ENCODE measurements around the gene AR.
"Not testable (repeated sequence)": the region's sequence is repeated elsewhere in the genome, so short reads cannot be mapped to it uniquely, and the experiment has no call there.

The AR gene

GRCh38 chrX:67665583-67665982, 121.8 kb downstream of the AR start:
- no peaks in the 10 kb centered on the region for H3K9me3 ChIP-seq (replicated peaks; ENCODE audit: insufficient read depth, low read length)
- H3K9ac ChIP-seq (ENCODE audit: low read length) = no peak overlapping the region
- no peak overlapping the region for H3K4me2 ChIP-seq (ENCODE audit: low read depth, low read length)
- no peak for DNase-seq
- TF ChIP-seq CTCF (IDR thresholded peaks at IDR 0.05; ENCODE audit: low read length) (no peak), EZH2 (optimal IDR thresholded peaks at IDR 0.05; ENCODE audit: low read depth, low read length) (no peak), EZH2phosphoT487 (IDR thresholded peaks at IDR 0.05; ENCODE audit: low read length) (no peak)
- no peaks in the 10 kb centered on the region for H3K4me1 ChIP-seq (ENCODE audit: low read length)
- H2AFZ ChIP-seq (ENCODE audit: low read length) = no peak overlapping the region
- no peaks in the 10 kb centered on the region for H3K36me3 ChIP-seq (replicated peaks; ENCODE audit: insufficient read depth, low read length)
- no peak overlapping the region for H3K27ac ChIP-seq (ENCODE audit: low read length)
- no peaks in the 10 kb centered on the region for H3F3A ChIP-seq (ENCODE audit: insufficient read depth, low read length)
- H3K79me2 ChIP-seq (ENCODE audit: low read length) = no peaks in the 10 kb centered on the region
- no peak overlapping the region for H3K4me3 ChIP-seq (ENCODE audit: low read length)
- H4K20me1 ChIP-seq (ENCODE audit: insufficient read depth, low read length) = no peaks in the 10 kb centered on the region
- H3K27me3 ChIP-seq (replicated peaks; ENCODE audit: insufficient read depth, low read length) = no peaks in the 10 kb centered on the region
- no peaks in the 10 kb centered on the region for H3K9me2 ChIP-seq (replicated peaks; ENCODE audit: insufficient read depth, low read length)

- not testable (repeated sequence) for H3K27me3 ChIP-seq (replicated peaks; ENCODE audit: insufficient read depth, low read length); H4K20me1 ChIP-seq (ENCODE audit: insufficient read depth, low read length); H3K79me2 ChIP-seq (ENCODE audit: low read length); H3K9me2 ChIP-seq (replicated peaks; ENCODE audit: insufficient read depth, low read length); H3K9me3 ChIP-seq (replicated peaks; ENCODE audit: insufficient read depth, low read length); H3F3A ChIP-seq (ENCODE audit: insufficient read depth, low read length); H3K4me3 ChIP-seq (ENCODE audit: low read length); H2AFZ ChIP-seq (ENCODE audit: low read length); H3K4me1 ChIP-seq (ENCODE audit: low read length); H3K27ac ChIP-seq (ENCODE audit: low read length); H3K9ac ChIP-seq (ENCODE audit: low read length); H3K4me2 ChIP-seq (ENCODE audit: low read depth, low read length); DNase-seq; H3K36me3 ChIP-seq (replicated peaks; ENCODE audit: insufficient read depth, low read length)
Measured at GRCh38 chrX:67670717-67671116, 126.9 kb downstream of the AR start.

- no peak overlapping the region for H3K9ac ChIP-seq (ENCODE audit: low read length)
- H3K4me1 ChIP-seq (ENCODE audit: low read length) = no peaks in the 10 kb centered on the region
- H3K4me3 ChIP-seq (ENCODE audit: low read length) = no peak overlapping the region
- H3K4me2 ChIP-seq (ENCODE audit: low read depth, low read length) = no peak overlapping the region
- H2AFZ ChIP-seq (ENCODE audit: low read length) = no peak overlapping the region
- H3F3A ChIP-seq (ENCODE audit: insufficient read depth, low read length) = no peaks in the 10 kb centered on the region
- H3K9me2 ChIP-seq (replicated peaks; ENCODE audit: insufficient read depth, low read length) = no peaks in the 10 kb centered on the region
- TF ChIP-seq CTCF (IDR thresholded peaks at IDR 0.05; ENCODE audit: low read length) = no peak
- no peak overlapping the region for H3K27ac ChIP-seq (ENCODE audit: low read length)
- no peaks in the 10 kb centered on the region for H3K27me3 ChIP-seq (replicated peaks; ENCODE audit: insufficient read depth, low read length)
- no peaks in the 10 kb centered on the region for H3K79me2 ChIP-seq (ENCODE audit: low read length)
- DNase-seq = no peak
- no peaks in the 10 kb centered on the region for H3K9me3 ChIP-seq (replicated peaks; ENCODE audit: insufficient read depth, low read length)
- H3K36me3 ChIP-seq (replicated peaks; ENCODE audit: insufficient read depth, low read length) = no peaks in the 10 kb centered on the region
- no peaks in the 10 kb centered on the region for H4K20me1 ChIP-seq (ENCODE audit: insufficient read depth, low read length)
Measured at GRCh38 chrX:67673741-67674274, 130.0 kb downstream of the AR start.

GRCh38 chrX:67674741-67675140, 130.9 kb downstream of the AR start:
- no peak overlapping the region for H2AFZ ChIP-seq (ENCODE audit: low read length)
- H3K9ac ChIP-seq (ENCODE audit: low read length) = no peak overlapping the region
- H3K79me2 ChIP-seq (ENCODE audit: low read length) = no peaks in the 10 kb centered on the region
- H3K9me2 ChIP-seq (replicated peaks; ENCODE audit: insufficient read depth, low read length) = no peaks in the 10 kb centered on the region
- no peaks in the 10 kb centered on the region for H4K20me1 ChIP-seq (ENCODE audit: insufficient read depth, low read length)
- H3K9me3 ChIP-seq (replicated peaks; ENCODE audit: insufficient read depth, low read length) = no peaks in the 10 kb centered on the region
- H3K27me3 ChIP-seq (replicated peaks; ENCODE audit: insufficient read depth, low read length) = no peaks in the 10 kb centered on the region
- no peak overlapping the region for H3K4me2 ChIP-seq (ENCODE audit: low read depth, low read length)
- H3F3A ChIP-seq (ENCODE audit: insufficient read depth, low read length) = no peaks in the 10 kb centered on the region
- DNase-seq = no peak
- no peak overlapping the region for H3K27ac ChIP-seq (ENCODE audit: low read length)
- H3K4me1 ChIP-seq (ENCODE audit: low read length) = no peaks in the 10 kb centered on the region
- TF ChIP-seq CTCF (IDR thresholded peaks at IDR 0.05; ENCODE audit: low read length) (no peak), EZH2phosphoT487 (IDR thresholded peaks at IDR 0.05; ENCODE audit: low read length) (no peak), EZH2 (optimal IDR thresholded peaks at IDR 0.05; ENCODE audit: low read depth, low read length) (no peak)
- no peak overlapping the region for H3K4me3 ChIP-seq (ENCODE audit: low read length)
- no peaks in the 10 kb centered on the region for H3K36me3 ChIP-seq (replicated peaks; ENCODE audit: insufficient read depth, low read length)
